HL-60 (cell line): ENCODE results near the gene DMGDH.

Experiments used
- GABPA ChIP-seq: IDR thresholded peaks from 2 replicates; pipeline ENCODE4 v1.6.1; 2012; ENCODE audit warnings: low read depth
- POLR2AphosphoS5 ChIP-seq: IDR thresholded peaks from 2 replicates; pipeline ENCODE4 v1.6.1; 2012; ENCODE audit warnings: low read depth
- SPI1 ChIP-seq: IDR thresholded peaks from 2 replicates; pipeline ENCODE4 v1.6.1; 2012; ENCODE audit warnings: low read depth, mild to moderate bottlenecking, borderline replicate concordance
- TF ChIP-seq, protein P1 (sequence below): IDR thresholded peaks from one replicate; pipeline ENCODE4 v1.5.1; 2011; ENCODE audit warnings: low read length, control low read depth, inconsistent platforms; ENCODE audit not compliant: insufficient read depth

DNA sequence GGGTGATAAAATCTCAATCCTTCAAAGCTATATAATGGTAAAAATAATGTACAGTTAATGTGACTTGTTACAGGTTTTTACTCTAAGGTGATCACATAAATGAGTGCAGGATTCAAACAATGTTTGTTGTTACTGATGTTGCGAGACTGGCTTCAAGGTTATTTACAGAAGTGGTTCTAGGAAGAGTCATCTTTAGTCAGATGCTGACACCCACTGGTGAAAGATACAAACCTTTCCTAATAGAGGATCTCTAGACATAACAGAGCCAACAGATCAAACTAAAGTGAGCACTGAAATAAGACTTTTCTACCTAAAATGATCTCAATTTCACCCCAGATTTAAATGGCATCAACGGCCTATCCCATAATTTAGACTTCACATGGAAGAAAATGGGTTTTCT, 104.6 kb downstream of the DMGDH start:
- TF ChIP-seq, protein P1, sequence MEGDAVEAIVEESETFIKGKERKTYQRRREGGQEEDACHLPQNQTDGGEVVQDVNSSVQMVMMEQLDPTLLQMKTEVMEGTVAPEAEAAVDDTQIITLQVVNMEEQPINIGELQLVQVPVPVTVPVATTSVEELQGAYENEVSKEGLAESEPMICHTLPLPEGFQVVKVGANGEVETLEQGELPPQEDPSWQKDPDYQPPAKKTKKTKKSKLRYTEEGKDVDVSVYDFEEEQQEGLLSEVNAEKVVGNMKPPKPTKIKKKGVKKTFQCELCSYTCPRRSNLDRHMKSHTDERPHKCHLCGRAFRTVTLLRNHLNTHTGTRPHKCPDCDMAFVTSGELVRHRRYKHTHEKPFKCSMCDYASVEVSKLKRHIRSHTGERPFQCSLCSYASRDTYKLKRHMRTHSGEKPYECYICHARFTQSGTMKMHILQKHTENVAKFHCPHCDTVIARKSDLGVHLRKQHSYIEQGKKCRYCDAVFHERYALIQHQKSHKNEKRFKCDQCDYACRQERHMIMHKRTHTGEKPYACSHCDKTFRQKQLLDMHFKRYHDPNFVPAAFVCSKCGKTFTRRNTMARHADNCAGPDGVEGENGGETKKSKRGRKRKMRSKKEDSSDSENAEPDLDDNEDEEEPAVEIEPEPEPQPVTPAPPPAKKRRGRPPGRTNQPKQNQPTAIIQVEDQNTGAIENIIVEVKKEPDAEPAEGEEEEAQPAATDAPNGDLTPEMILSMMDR: no peak
- TF ChIP-seq GABPA: no peak
- no peak for TF ChIP-seq POLR2AphosphoS5
- TF ChIP-seq SPI1: no peak
